SK-N-MC (cell line): Measurements from ENCODE around the gene CFAP57.

Source experiments
- DNase-seq: peaks from one replicate; pipeline ENCODE4 v3.0.0-alpha.2; 2011; ENCODE audit warnings: low read depth, low spot score
- H3K27ac ChIP-seq: fragments of 200-600 bp; sonication (generic); 2 replicates; pipeline ENCODE4 v1.5.1; 2016; ENCODE audit warnings: mixed run types
- H3K36me3 ChIP-seq: fragments of 200-600 bp; sonication (generic); 2 replicates; pipeline ENCODE4 v1.6.1; 2017; ENCODE audit warnings: antibody characterized with exemption, low read length, mixed read lengths; ENCODE audit not compliant: insufficient read depth
- H3K4me3 ChIP-seq: fragments of 200-600 bp; sonication (generic); 2 replicates; pipeline ENCODE4 v1.5.1; 2016
- H3K9ac ChIP-seq: fragments of 200-600 bp; sonication (generic); 2 replicates; pipeline ENCODE4 v1.8.0; 2017; ENCODE audit warnings: mixed run types, mixed read lengths; ENCODE audit not compliant: insufficient read length
- H3K9me3 ChIP-seq: fragments of 200-600 bp; sonication (generic); 2 replicates; pipeline ENCODE4 v1.6.1; 2017; ENCODE audit warnings: low read depth, mild to moderate bottlenecking, antibody characterized with exemption, low read length, moderate library complexity, mixed read lengths
- EZH2 ChIP-seq: fragments of 200-600 bp; sonication (generic); IDR thresholded peaks from one replicate; pipeline ENCODE4 v1.6.1; 2017; ENCODE audit warnings: antibody characterized with exemption
- FOXP2 ChIP-seq: optimal IDR thresholded peaks from 2 replicates; pipeline ENCODE3; 2011; ENCODE audit warnings: mild to moderate bottlenecking, moderate library complexity; ENCODE audit not compliant: insufficient read depth; ENCODE audit errors: extremely low read length, control extremely low read depth
- POLR2AphosphoS5 ChIP-seq: IDR thresholded peaks from 2 replicates; pipeline ENCODE4 v1.6.1; 2012; ENCODE audit warnings: mild to moderate bottlenecking, low read depth, low read length, borderline replicate concordance

The CFAP57 gene

GRCh38 chr1:43267291-43267805, 95.2 kb downstream of the CFAP57 start:
- no peak for TF ChIP-seq EZH2
- TF ChIP-seq POLR2AphosphoS5, result no peak
- no peak for TF ChIP-seq FOXP2
- Histone ChIP-seq H3K36me3 (no peaks in the 10 kb centered on the region), H3K9ac (no peak overlapping the region), H3K27ac (no peak overlapping the region), H3K4me3 (no peak overlapping the region), H3K9me3 (no peaks in the 10 kb centered on the region)
- DNase-seq, result no peak

- Histone ChIP-seq H3K4me3 (no peak overlapping the region), H3K27ac (no peak overlapping the region), H3K36me3 (no peaks in the 10 kb centered on the region), H3K9ac (no peak overlapping the region), H3K9me3 (no peaks in the 10 kb centered on the region)
- TF ChIP-seq POLR2AphosphoS5 (no peak), FOXP2 (no peak), EZH2 (no peak)
- no peak for DNase-seq
These were observed 95.8 kb downstream of the CFAP57 start for GRCh38 chr1:43267818-43268425.

- Histone ChIP-seq H3K9me3 (no peaks in the 10 kb centered on the region), H3K9ac (no peak within 1 kb of the TSS), H3K36me3 (no peaks in the 10 kb centered on the region), H3K27ac (no peak within 1 kb of the TSS), H3K4me3 (no peak within 1 kb of the TSS)
- no peak for DNase-seq
- TF ChIP-seq POLR2AphosphoS5 (no peak), EZH2 (no peak), FOXP2 (no peak)
These were observed 97.7 kb downstream of the CFAP57 start, which contains the start of gene TMEM125 for GRCh38 chr1:43269627-43270375. Gene TMEM125 (plus strand): TSS chr1:43269983. CDS start chr1:43272723, 2,740 bp downstream.

GRCh38 chr1:43270421-43271095, 98.4 kb downstream of the CFAP57 start:
- Histone ChIP-seq H3K4me3 (no peak overlapping the region), H3K27ac (no peak overlapping the region), H3K9ac (no peak overlapping the region), H3K9me3 (no peaks in the 10 kb centered on the region), H3K36me3 (no peaks in the 10 kb centered on the region)
- no peak for TF ChIP-seq FOXP2
- no peak for TF ChIP-seq POLR2AphosphoS5
- TF ChIP-seq EZH2, result no peak
- DNase-seq, result no peak

- no peaks in the 10 kb centered on the region for H3K36me3 ChIP-seq
- H3K9me3 ChIP-seq, result no peaks in the 10 kb centered on the region
- H3K4me3 ChIP-seq, result no peak overlapping the region
- TF ChIP-seq FOXP2 (no peak), EZH2 (no peak), POLR2AphosphoS5 (no peak)
- H3K9ac ChIP-seq, result no peak overlapping the region
- no peak for DNase-seq
- H3K27ac ChIP-seq, result no peak overlapping the region
These were observed 99.3 kb downstream of the CFAP57 start for GRCh38 chr1:43271186-43272118.

GRCh38 chr1:43272161-43272560, 100.0 kb downstream of the CFAP57 start:
- Histone ChIP-seq H3K4me3 (no peak overlapping the region), H3K27ac (no peak overlapping the region), H3K36me3 (no peaks in the 10 kb centered on the region), H3K9me3 (no peaks in the 10 kb centered on the region), H3K9ac (no peak overlapping the region)
- DNase-seq, result no peak
- no peak for TF ChIP-seq FOXP2
- TF ChIP-seq POLR2AphosphoS5, result no peak
- TF ChIP-seq EZH2, result no peak

GRCh38 chr1:43272576-43273571, 100.7 kb downstream of the CFAP57 start:
- Histone ChIP-seq H3K4me3 (no peak overlapping the region), H3K9me3 (no peaks in the 10 kb centered on the region), H3K27ac (no peak overlapping the region), H3K9ac (no peak overlapping the region), H3K36me3 (no peaks in the 10 kb centered on the region)
- TF ChIP-seq EZH2 (no peak), FOXP2 (no peak), POLR2AphosphoS5 (no peak)
- DNase-seq, result no peak
